GM06990 (cell line): ENCODE data around the gene SALL3.

ENCODE experiments used
- DNase-seq: peaks from one replicate; pipeline ENCODE4 v3.0.0-alpha.2; 2011; ENCODE audit not compliant: insufficient read length; ENCODE audit errors: extremely low read depth
- H3K27me3 ChIP-seq: replicated peaks from 2 replicates; pipeline ENCODE4 v1.6.0; 2011; ENCODE audit warnings: low read length; ENCODE audit not compliant: control insufficient read depth, insufficient read depth
- H3K36me3 ChIP-seq: 2 replicates; pipeline ENCODE4 v1.5.1; 2011; ENCODE audit warnings: low read length; ENCODE audit not compliant: control insufficient read depth, insufficient read depth
- H3K4me3 ChIP-seq: replicated peaks from 2 replicates; pipeline ENCODE4 v1.5.1; 2011; ENCODE audit warnings: low read depth, mild to moderate bottlenecking, control low read depth, low read length
- CTCF ChIP-seq: IDR thresholded peaks from 2 replicates; pipeline ENCODE4 v1.5.1; 2011; ENCODE audit warnings: low read length, control low read depth, mild to moderate bottlenecking, inconsistent platforms; ENCODE audit not compliant: insufficient read depth, poor library complexity, severe bottlenecking

Gene SALL3

GRCh38 chr18:78947291-78947690 lies 32.3 kb upstream of the SALL3 start:
- no peak for DNase-seq
- no peaks in the 10 kb centered on the region for H3K27me3 ChIP-seq

GRCh38 chr18:78948221-78948620 lies 31.4 kb upstream of the SALL3 start:
- no peak overlapping the region for H3K4me3 ChIP-seq
- no peak for TF ChIP-seq CTCF
- H3K27me3 ChIP-seq = no peaks in the 10 kb centered on the region
- no peaks in the 10 kb centered on the region for H3K36me3 ChIP-seq
- no peak for DNase-seq

More at GRCh38 chr18:78947291-78947690, 32.3 kb upstream of the SALL3 start:
- no peak for TF ChIP-seq CTCF
- no peak overlapping the region for H3K4me3 ChIP-seq
- H3K36me3 ChIP-seq = no peaks in the 10 kb centered on the region

- no peaks in the 10 kb centered on the region for H3K27me3 ChIP-seq
- H3K4me3 ChIP-seq = no peak overlapping the region
- TF ChIP-seq CTCF = no peak
- no peaks in the 10 kb centered on the region for H3K36me3 ChIP-seq
- DNase-seq = no peak
Observed at GRCh38 chr18:78948707-78949106, 30.9 kb upstream of the SALL3 start.

- no peak for TF ChIP-seq CTCF
- DNase-seq = no peak
- H3K27me3 ChIP-seq = no peaks in the 10 kb centered on the region
- no peak overlapping the region for H3K4me3 ChIP-seq
- no peaks in the 10 kb centered on the region for H3K36me3 ChIP-seq
Observed at GRCh38 chr18:78949216-78949615, 30.4 kb upstream of the SALL3 start.

GRCh38 chr18:78950386-78950785 lies 29.2 kb upstream of the SALL3 start:
- no peaks in the 10 kb centered on the region for H3K27me3 ChIP-seq
- H3K36me3 ChIP-seq = no peaks in the 10 kb centered on the region
- no peak overlapping the region for H3K4me3 ChIP-seq
- TF ChIP-seq CTCF = no peak
- no peak for DNase-seq

GRCh38 chr18:78953566-78953965 lies 26.1 kb upstream of the SALL3 start:
- Histone ChIP-seq H3K4me3 (no peak overlapping the region), H3K27me3 (no peaks in the 10 kb centered on the region), H3K36me3 (no peaks in the 10 kb centered on the region)
- DNase-seq = no peak
- TF ChIP-seq CTCF = no peak
